ENCODE results near the gene CDK14. TPM values are rescaled to one million over a fixed set of nuclear protein-coding genes. Genes with fewer than 3 reads are reported as not detected.

Gene CDK14
- total and polyA plus RNA-seq, 5 donors from 2014 or later, result 0.58 to 4.0 (median 2.3) TPM

- DNase-seq (no peak), ATAC-seq (ENCODE audit: low read depth in 2 of 2) (no peak)
- no peaks in the 10 kb centered on the region for H3K4me1 Mint-ChIP-seq
- H3K27ac Mint-ChIP-seq, result no peak overlapping the region
- H3K36me3 ChIP-seq (ENCODE audit: control insufficient read depth, insufficient read depth, low read length), result no peaks in the 10 kb centered on the region
- no peak overlapping the region for H3K27ac ChIP-seq (ENCODE audit: insufficient read depth, low read length, poor library complexity, severe bottlenecking)
- H3K27me3 ChIP-seq (ENCODE audit: control insufficient read depth, insufficient read depth, low read length), result no peaks in the 10 kb centered on the region
- no peak overlapping the region for H3K4me3 ChIP-seq (ENCODE audit: low read depth, low read length)
- H3K9me3 ChIP-seq (ENCODE audit: control insufficient read depth in 2 of 2, low read length in 2 of 2), result no peaks in the 10 kb centered on the region
- no peak overlapping the region for H3K4me3 Mint-ChIP-seq
- H3K27me3 Mint-ChIP-seq, result no peaks in the 10 kb centered on the region
- H3K4me1 ChIP-seq (ENCODE audit: control insufficient read depth, insufficient read depth, low read length, poor library complexity, severe bottlenecking), result no peaks in the 10 kb centered on the region
- H3K9me3 Mint-ChIP-seq, result peaks cover 0 to 2% (median 0%) of the 10 kb centered on the region in 7 donors
- H3K36me3 Mint-ChIP-seq, result no peaks in the 10 kb centered on the region
Measured at GRCh38 chr7:91228327-91228726, 632.2 kb downstream of the CDK14 start.

DNA sequence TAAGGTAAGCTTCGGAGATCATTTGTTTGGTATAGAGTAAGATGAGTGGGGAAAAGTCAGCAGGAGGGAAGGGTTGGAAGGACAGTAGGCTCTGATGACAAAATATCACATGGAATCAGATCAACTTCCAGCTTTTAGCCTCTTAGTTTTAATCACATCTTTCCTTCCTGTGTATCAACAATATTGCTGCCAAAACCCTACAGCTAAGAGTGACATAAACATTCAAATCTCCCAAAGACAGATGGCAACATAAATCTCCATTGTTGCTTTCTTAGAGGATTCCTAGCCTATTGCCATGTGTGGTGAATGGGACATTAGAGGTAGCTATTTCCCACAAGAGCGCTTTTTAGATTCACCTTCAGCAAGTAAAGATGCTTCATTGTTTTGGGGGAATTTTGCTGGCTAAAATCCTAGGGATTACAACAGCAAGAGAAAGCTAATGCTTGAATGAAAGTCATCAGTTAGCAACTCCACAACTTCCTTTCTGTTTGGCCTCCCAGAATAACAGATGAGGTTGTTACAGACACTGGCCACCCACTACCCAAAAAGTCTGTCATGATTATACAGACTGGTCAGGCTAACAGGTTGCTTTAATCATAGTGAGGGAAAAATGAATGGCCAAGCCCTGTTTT is 632.9 kb downstream of the CDK14 start:
- Mint-ChIP-seq H3K4me3 (no peak overlapping the region), H3K36me3 (no peaks in the 10 kb centered on the region), H3K4me1 (no peaks in the 10 kb centered on the region), H3K27me3 (no peaks in the 10 kb centered on the region), H3K9me3 (peaks cover 0 to 2% (median 0%) of the 10 kb centered on the region in 7 donors), H3K27ac (no peak overlapping the region)
- no peak overlapping the region for H3K4me3 ChIP-seq (ENCODE audit: low read depth, low read length)
- ATAC-seq (ENCODE audit: low read depth in 2 of 2) (no peak), DNase-seq (no peak)
- no peaks in the 10 kb centered on the region for H3K4me1 ChIP-seq (ENCODE audit: control insufficient read depth, insufficient read depth, low read length, poor library complexity, severe bottlenecking)
- no peaks in the 10 kb centered on the region for H3K36me3 ChIP-seq (ENCODE audit: control insufficient read depth, insufficient read depth, low read length)
- H3K27ac ChIP-seq (ENCODE audit: insufficient read depth, low read length, poor library complexity, severe bottlenecking), result no peak overlapping the region
- no peaks in the 10 kb centered on the region for H3K27me3 ChIP-seq (ENCODE audit: control insufficient read depth, insufficient read depth, low read length)
- no peaks in the 10 kb centered on the region for H3K9me3 ChIP-seq (ENCODE audit: control insufficient read depth in 2 of 2, low read length in 2 of 2)

DNA sequence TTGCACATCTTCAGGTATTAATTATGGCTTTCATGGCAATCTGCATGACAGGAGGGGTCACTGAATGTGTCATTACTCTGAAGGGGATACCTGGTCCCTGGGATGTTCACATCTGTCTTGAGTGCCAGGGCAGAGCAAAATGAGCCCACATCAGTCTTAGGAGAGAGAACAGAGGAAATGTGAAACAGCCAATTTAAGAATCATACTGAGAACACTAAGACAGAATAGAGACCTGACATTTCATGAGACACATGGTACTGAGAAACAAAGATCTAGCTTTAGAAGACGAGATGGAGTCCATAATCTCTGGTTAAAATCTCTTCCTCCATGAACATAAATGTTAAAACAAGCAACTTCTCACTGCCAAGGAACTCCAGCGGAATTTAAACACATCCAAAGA is 634.0 kb downstream of the CDK14 start:
- H3K27ac Mint-ChIP-seq, result no peak overlapping the region
- no peak for ATAC-seq (ENCODE audit: low read depth in 2 of 2)
- H3K4me3 Mint-ChIP-seq, result no peak overlapping the region
- Histone ChIP-seq H3K4me1 (ENCODE audit: control insufficient read depth, insufficient read depth, low read length, poor library complexity, severe bottlenecking) (no peaks in the 10 kb centered on the region), H3K27ac (ENCODE audit: insufficient read depth, low read length, poor library complexity, severe bottlenecking) (no peak overlapping the region), H3K27me3 (ENCODE audit: control insufficient read depth, insufficient read depth, low read length) (no peaks in the 10 kb centered on the region), H3K36me3 (ENCODE audit: control insufficient read depth, insufficient read depth, low read length) (no peaks in the 10 kb centered on the region), H3K9me3 (ENCODE audit: control insufficient read depth in 2 of 2, low read length in 2 of 2) (no peaks in the 10 kb centered on the region), H3K4me3 (ENCODE audit: low read depth, low read length) (no peak overlapping the region)
- no peaks in the 10 kb centered on the region for H3K36me3 Mint-ChIP-seq
- no peaks in the 10 kb centered on the region for H3K4me1 Mint-ChIP-seq
- peaks cover 0 to 2% (median 0%) of the 10 kb centered on the region in 7 donors for H3K9me3 Mint-ChIP-seq
- DNase-seq, result no peak
- no peaks in the 10 kb centered on the region for H3K27me3 Mint-ChIP-seq

- Mint-ChIP-seq H3K9me3 (peaks cover 0 to 2% (median 0%) of the 10 kb centered on the region in 7 donors), H3K27me3 (no peaks in the 10 kb centered on the region), H3K4me3 (no peak overlapping the region), H3K27ac (no peak overlapping the region), H3K4me1 (no peaks in the 10 kb centered on the region), H3K36me3 (no peaks in the 10 kb centered on the region)
- DNase-seq, result no peak
- Histone ChIP-seq H3K27ac (ENCODE audit: insufficient read depth, low read length, poor library complexity, severe bottlenecking) (no peak overlapping the region), H3K27me3 (ENCODE audit: control insufficient read depth, insufficient read depth, low read length) (no peaks in the 10 kb centered on the region), H3K9me3 (ENCODE audit: control insufficient read depth in 2 of 2, low read length in 2 of 2) (no peaks in the 10 kb centered on the region), H3K36me3 (ENCODE audit: control insufficient read depth, insufficient read depth, low read length) (no peaks in the 10 kb centered on the region), H3K4me3 (ENCODE audit: low read depth, low read length) (no peak overlapping the region), H3K4me1 (ENCODE audit: control insufficient read depth, insufficient read depth, low read length, poor library complexity, severe bottlenecking) (no peaks in the 10 kb centered on the region)
- ATAC-seq (ENCODE audit: low read depth in 2 of 2), result no peak
Measured at GRCh38 chr7:91230503-91230902, 634.4 kb downstream of the CDK14 start.

DNA sequence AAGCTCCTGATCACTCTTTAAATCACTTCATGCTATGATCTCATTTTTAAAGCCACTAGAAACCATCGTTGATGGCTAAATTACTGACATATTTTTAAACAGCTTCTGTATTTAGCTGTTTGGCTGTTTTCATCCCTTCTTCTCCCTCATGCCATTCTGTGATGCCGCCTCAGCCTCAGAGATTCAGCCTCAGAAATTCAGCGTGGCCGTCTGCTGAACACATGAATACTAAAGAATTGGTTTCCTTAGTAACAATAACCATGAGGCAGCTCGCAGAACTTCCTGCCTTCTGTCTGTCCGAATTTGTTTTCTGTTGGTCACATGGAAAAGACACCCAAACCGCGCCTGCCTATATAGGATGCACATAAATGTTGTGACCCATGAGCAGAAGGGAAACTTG is 637.1 kb downstream of the CDK14 start:
- no peaks in the 10 kb centered on the region for H3K36me3 ChIP-seq (ENCODE audit: control insufficient read depth, insufficient read depth, low read length)
- no peaks in the 10 kb centered on the region for H3K4me1 ChIP-seq (ENCODE audit: control insufficient read depth, insufficient read depth, low read length, poor library complexity, severe bottlenecking)
- no peaks in the 10 kb centered on the region for H3K9me3 ChIP-seq (ENCODE audit: control insufficient read depth in 2 of 2, low read length in 2 of 2)
- H3K27me3 Mint-ChIP-seq, result peaks cover 4% of the 10 kb centered on the region
- no peak overlapping the region for H3K27ac Mint-ChIP-seq
- H3K27ac ChIP-seq (ENCODE audit: insufficient read depth, low read length, poor library complexity, severe bottlenecking), result no peak overlapping the region
- no peaks in the 10 kb centered on the region for H3K4me1 Mint-ChIP-seq
- no peaks in the 10 kb centered on the region for H3K36me3 Mint-ChIP-seq
- ATAC-seq (ENCODE audit: low read depth in 2 of 2) (no peak), DNase-seq (no peak)
- no peak overlapping the region for H3K4me3 ChIP-seq (ENCODE audit: low read depth, low read length)
- H3K27me3 ChIP-seq (ENCODE audit: control insufficient read depth, insufficient read depth, low read length), result no peaks in the 10 kb centered on the region
- H3K4me3 Mint-ChIP-seq, result no peak overlapping the region
- peaks cover 0 to 2% (median 0%) of the 10 kb centered on the region in 7 donors for H3K9me3 Mint-ChIP-seq

DNA sequence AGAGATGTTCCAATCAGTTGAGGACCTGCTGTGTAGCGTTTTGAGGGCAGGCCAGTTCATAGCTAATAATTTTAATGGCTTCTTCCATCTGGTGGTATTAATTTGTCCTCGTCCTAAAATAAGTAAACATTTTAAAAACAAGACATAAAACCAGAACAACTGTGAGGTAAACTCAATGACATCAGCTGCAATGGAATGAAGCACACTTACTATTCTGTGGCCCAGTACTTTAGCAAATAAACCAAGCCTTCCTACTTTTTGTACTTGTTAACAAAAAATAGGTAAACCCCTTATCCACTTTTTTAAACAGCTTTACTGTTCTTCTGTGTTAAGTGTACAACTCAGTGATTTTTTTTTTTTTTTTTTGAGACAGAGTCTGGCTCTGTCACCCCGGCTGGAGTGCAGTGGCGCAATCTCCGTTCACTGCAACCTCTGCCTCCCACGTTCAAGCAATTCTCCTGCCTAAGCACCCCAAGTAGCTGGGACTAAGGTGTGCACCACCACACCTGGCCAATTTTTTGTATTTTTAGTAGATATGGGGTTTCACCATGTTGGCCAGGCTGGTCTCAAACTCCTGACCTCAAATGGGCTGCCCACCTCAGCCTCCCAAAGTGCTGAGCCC is 639.2 kb downstream of the CDK14 start:
- H3K9me3 Mint-ChIP-seq, result peaks cover 0 to 2% (median 0%) of the 10 kb centered on the region in 7 donors
- Histone ChIP-seq H3K9me3 (ENCODE audit: control insufficient read depth in 2 of 2, low read length in 2 of 2) (no peaks in the 10 kb centered on the region), H3K27me3 (ENCODE audit: control insufficient read depth, insufficient read depth, low read length) (no peaks in the 10 kb centered on the region), H3K27ac (ENCODE audit: insufficient read depth, low read length, poor library complexity, severe bottlenecking) (no peak overlapping the region), H3K36me3 (ENCODE audit: control insufficient read depth, insufficient read depth, low read length) (no peaks in the 10 kb centered on the region), H3K4me1 (ENCODE audit: control insufficient read depth, insufficient read depth, low read length, poor library complexity, severe bottlenecking) (no peaks in the 10 kb centered on the region), H3K4me3 (ENCODE audit: low read depth, low read length) (no peak overlapping the region)
- H3K27me3 Mint-ChIP-seq, result peaks cover 4% of the 10 kb centered on the region
- DNase-seq (no peak), ATAC-seq (ENCODE audit: low read depth in 2 of 2) (no peak)
- H3K4me3 Mint-ChIP-seq, result no peak overlapping the region
- no peak overlapping the region for H3K27ac Mint-ChIP-seq
- H3K36me3 Mint-ChIP-seq, result no peaks in the 10 kb centered on the region
- H3K4me1 Mint-ChIP-seq, result no peaks in the 10 kb centered on the region

DNA sequence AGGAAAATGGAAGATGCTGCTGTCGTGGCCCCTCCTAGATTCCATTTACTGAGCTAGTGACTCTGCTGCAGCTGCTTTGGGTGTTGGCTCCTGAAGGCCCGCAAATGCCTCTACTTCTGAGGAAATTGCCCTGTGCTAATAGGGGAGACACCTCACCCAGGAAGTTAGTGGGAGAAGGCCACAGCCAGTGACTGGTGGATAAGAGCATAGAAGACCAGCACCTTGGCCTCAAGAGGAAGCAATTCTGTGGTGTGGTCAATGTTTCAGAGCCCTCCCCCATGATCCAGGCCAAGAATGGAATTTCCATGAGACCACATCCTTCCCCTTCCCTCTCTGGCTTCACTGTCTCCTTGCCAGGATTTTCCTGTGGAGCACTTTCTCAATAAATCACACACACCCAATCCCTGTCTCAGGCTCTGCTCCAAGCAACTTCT is 643.1 kb downstream of the CDK14 start:
- H3K27me3 ChIP-seq (ENCODE audit: control insufficient read depth, insufficient read depth, low read length), result no peaks in the 10 kb centered on the region
- H3K9me3 ChIP-seq (ENCODE audit: control insufficient read depth in 2 of 2, low read length in 2 of 2), result no peaks in the 10 kb centered on the region
- H3K4me3 ChIP-seq (ENCODE audit: low read depth, low read length), result no peak overlapping the region
- H3K27me3 Mint-ChIP-seq, result peaks cover 4% of the 10 kb centered on the region
- H3K36me3 ChIP-seq (ENCODE audit: control insufficient read depth, insufficient read depth, low read length), result no peaks in the 10 kb centered on the region
- no peak overlapping the region for H3K27ac Mint-ChIP-seq
- H3K4me1 ChIP-seq (ENCODE audit: control insufficient read depth, insufficient read depth, low read length, poor library complexity, severe bottlenecking), result no peaks in the 10 kb centered on the region
- H3K27ac ChIP-seq (ENCODE audit: insufficient read depth, low read length, poor library complexity, severe bottlenecking), result no peak overlapping the region
- H3K4me1 Mint-ChIP-seq, result no peaks in the 10 kb centered on the region
- DNase-seq (no peak), ATAC-seq (ENCODE audit: low read depth in 2 of 2) (no peak)
- H3K9me3 Mint-ChIP-seq, result peaks cover 0 to 4% (median 0%) of the 10 kb centered on the region in 7 donors
- no peak overlapping the region for H3K4me3 Mint-ChIP-seq
- no peaks in the 10 kb centered on the region for H3K36me3 Mint-ChIP-seq

- Histone ChIP-seq H3K9me3 (ENCODE audit: control insufficient read depth in 2 of 2, low read length in 2 of 2) (no peaks in the 10 kb centered on the region), H3K36me3 (ENCODE audit: control insufficient read depth, insufficient read depth, low read length) (no peaks in the 10 kb centered on the region), H3K27me3 (ENCODE audit: control insufficient read depth, insufficient read depth, low read length) (no peaks in the 10 kb centered on the region), H3K27ac (ENCODE audit: insufficient read depth, low read length, poor library complexity, severe bottlenecking) (no peak overlapping the region), H3K4me3 (ENCODE audit: low read depth, low read length) (no peak overlapping the region), H3K4me1 (ENCODE audit: control insufficient read depth, insufficient read depth, low read length, poor library complexity, severe bottlenecking) (no peaks in the 10 kb centered on the region)
- no peak for ATAC-seq (ENCODE audit: low read depth in 2 of 2)
- H3K4me1 Mint-ChIP-seq, result no peaks in the 10 kb centered on the region
- peak overlapping the region in 1 of 3 donors; percentile 52 for H3K27ac Mint-ChIP-seq
- peaks cover 4% of the 10 kb centered on the region for H3K27me3 Mint-ChIP-seq
- H3K9me3 Mint-ChIP-seq, result peaks cover 0 to 4% (median 0%) of the 10 kb centered on the region in 7 donors
- no peak for DNase-seq
- H3K36me3 Mint-ChIP-seq, result no peaks in the 10 kb centered on the region
- no peak overlapping the region for H3K4me3 Mint-ChIP-seq
Measured at GRCh38 chr7:91239772-91240171, 643.7 kb downstream of the CDK14 start.
